Neural cell (in vitro differentiated cells): ENCODE measurements around the gene CHRNA4.

Experiments used
- CTCF ChIP-seq: fragments of 450-650 bp; IDR thresholded peaks from 2 replicates; pipeline ENCODE4 v1.5.1; 2014; ENCODE audit warnings: antibody characterized with exemption, mild to moderate bottlenecking, moderate library complexity; ENCODE audit not compliant: poor library complexity, severe bottlenecking
- EP300 ChIP-seq: fragments of 450-650 bp; conservative IDR thresholded peaks from 2 replicates; pipeline ENCODE4 v1.6.1; 2014; ENCODE audit warnings: antibody characterized with exemption, mild to moderate bottlenecking, moderate library complexity; ENCODE audit not compliant: poor library complexity, severe bottlenecking
- SMC3 ChIP-seq: fragments of 450-650 bp; conservative IDR thresholded peaks from 2 replicates; pipeline ENCODE4 v1.6.1; 2014; ENCODE audit warnings: antibody characterized with exemption, mild to moderate bottlenecking, moderate library complexity; ENCODE audit not compliant: poor library complexity
- TAF1 ChIP-seq: IDR thresholded peaks from 2 replicates; pipeline ENCODE4 v1.6.1; 2012; ENCODE audit warnings: low read depth

DNA sequence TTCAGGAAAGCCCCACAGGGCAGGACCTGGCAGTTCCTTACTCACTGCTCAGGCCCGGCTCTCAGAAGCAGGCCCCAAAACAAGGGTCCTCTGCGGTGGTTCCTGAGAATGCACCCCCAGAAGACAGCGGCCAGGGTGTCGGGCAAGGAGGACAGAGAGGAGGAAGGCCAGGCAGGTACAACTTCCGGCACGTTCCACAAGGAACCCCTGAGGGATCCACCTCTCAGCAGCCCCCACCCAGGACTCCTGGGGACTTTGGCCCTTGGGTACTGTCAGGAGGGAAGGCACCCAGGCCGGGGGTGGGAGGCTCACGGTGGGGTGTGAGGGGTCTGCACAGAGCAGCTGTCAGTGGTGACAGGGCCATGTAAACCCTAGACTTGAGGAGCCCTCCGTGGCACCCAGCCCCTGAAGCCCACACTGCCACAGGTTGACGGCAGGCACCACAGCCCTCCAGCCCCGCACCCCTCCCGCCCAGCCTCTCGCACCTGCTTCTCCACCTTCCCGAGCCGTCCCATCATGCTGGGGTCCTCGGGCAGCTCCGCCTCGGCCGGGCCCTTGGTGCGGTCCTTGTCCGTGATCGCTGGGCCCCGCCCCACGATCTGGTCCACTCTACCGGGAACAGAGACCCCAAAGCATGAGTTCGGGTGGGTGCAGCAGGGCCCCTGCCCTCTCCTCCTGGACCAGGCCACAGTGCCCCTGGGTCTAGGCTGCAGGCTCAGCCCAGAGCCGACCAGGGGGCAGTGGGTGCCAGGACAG lies 47.0 kb upstream of the CHRNA4 start:
- TF ChIP-seq SMC3, result no peak
- no peak for TF ChIP-seq CTCF
- no peak for TF ChIP-seq EP300
- no peak for TF ChIP-seq TAF1
